Uterus (tissue), 2 donors: ENCODE measurements around the gene MACROD1.

Source experiments
- POLR2A ChIP-seq, 2 donors: fragments of 450-650 bp; IDR thresholded peaks; one replicate each; pipeline ENCODE4 v1.6.1; 2016; ENCODE audit warnings: antibody characterized with exemption in 2 of 2, mild to moderate bottlenecking in 1 of 2, moderate library complexity in 1 of 2
- TF ChIP-seq, protein P1 (sequence below), 4 experiments: fragments of 200-600 bp in 2 of 4; fragments of 450-650 bp in 2 of 4; sonication (generic) in 2 of 4; IDR thresholded peaks; one replicate each; pipeline ENCODE4 v1.5.1; 2016 to 2019; ENCODE audit warnings: antibody characterized with exemption in 4 of 4, mild to moderate bottlenecking in 2 of 4, moderate library complexity in 1 of 4

DNA sequence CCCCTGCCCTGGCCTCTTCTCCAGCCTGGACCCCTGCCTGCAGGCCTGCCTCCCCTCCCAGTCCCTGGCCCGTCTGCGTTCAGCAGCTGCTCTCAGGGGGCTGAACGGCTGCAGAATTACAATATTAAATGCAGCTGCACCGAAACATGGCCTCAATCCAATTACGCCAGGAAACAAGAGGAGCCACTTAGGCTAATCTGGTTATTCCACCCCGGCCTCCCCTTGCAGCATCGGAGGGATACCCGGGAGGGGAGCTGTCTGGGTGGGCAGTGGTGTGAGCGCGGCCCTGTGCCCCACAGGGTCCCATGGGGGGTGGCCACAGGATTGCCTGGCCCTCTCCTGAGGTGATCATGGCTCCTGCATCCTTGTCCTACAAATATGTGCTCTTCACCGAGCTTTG, 87.6 kb downstream of the MACROD1 start:
- no peak for TF ChIP-seq POLR2A (IDR thresholded peaks at IDR 0.05)
- TF ChIP-seq, protein P1, sequence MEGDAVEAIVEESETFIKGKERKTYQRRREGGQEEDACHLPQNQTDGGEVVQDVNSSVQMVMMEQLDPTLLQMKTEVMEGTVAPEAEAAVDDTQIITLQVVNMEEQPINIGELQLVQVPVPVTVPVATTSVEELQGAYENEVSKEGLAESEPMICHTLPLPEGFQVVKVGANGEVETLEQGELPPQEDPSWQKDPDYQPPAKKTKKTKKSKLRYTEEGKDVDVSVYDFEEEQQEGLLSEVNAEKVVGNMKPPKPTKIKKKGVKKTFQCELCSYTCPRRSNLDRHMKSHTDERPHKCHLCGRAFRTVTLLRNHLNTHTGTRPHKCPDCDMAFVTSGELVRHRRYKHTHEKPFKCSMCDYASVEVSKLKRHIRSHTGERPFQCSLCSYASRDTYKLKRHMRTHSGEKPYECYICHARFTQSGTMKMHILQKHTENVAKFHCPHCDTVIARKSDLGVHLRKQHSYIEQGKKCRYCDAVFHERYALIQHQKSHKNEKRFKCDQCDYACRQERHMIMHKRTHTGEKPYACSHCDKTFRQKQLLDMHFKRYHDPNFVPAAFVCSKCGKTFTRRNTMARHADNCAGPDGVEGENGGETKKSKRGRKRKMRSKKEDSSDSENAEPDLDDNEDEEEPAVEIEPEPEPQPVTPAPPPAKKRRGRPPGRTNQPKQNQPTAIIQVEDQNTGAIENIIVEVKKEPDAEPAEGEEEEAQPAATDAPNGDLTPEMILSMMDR (IDR thresholded peaks at IDR 0.05): no peak
